HG02798 (cell line): ENCODE measurements around the gene ING3.

Experiments used
- ATAC-seq: cut with Tn5 transposase; IDR thresholded peaks from one replicate; pipeline ENCODE4 v1.9.1; 2021; ENCODE audit warnings: mild to moderate bottlenecking; ENCODE audit not compliant: unreplicated experiment, poor library complexity

Gene ING3

DNA sequence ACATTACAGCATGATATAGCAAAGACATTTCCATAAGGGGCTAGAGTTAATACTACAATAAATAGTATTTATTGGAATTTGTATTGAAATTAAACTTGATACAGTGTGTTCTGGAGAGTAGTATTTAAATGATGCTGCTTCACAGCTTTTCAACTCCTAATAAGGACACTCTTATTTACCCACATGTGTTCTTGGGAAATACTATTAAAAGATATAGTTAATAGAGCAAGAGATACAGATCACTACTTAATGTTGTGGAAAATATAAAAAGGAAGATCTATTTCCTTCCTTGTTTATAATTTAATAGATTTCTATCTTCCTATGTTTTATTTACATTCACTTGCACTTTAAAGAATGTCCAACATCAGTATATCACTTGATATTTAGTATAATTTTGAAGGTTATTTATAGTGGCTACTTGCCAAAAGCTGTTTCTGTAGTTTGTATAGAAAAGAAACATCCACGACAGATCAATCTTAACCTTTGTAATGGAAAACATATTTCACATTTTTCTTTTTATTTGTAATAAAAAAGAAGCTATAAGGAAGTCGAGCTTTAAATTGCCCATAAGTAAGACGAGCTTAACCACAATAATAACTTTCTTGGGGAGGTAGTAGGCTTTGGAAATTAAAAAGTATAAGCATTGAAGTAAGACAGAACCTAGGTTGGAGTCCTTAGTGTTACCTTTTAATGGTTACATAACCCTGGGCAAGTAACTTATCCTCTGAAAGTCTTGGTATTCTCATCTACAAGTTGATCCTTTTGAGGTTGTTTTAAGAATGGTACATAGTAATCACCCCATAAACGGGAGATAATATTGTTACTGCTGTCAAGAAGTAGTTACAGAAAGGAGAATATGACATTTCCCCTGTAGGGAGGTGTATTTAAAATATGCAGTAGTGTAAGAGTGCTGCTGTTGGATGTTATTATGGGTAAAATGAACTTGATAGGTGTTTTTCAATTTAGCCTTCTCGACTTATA is 70.7 kb downstream of the ING3 start:
- ATAC-seq = no peak

- ATAC-seq = no peak
Observed at GRCh38 chr7:121023194-121023593, 72.6 kb downstream of the ING3 start.

GRCh38 chr7:121023683-121024511 is 73.3 kb downstream of the ING3 start:
- ATAC-seq = no peak

- no peak for ATAC-seq
Observed at GRCh38 chr7:121024611-121025010, 74.0 kb downstream of the ING3 start.

GRCh38 chr7:121026159-121026558 is 75.6 kb downstream of the ING3 start:
- no peak for ATAC-seq

- no peak for ATAC-seq
Observed at GRCh38 chr7:121026577-121027111, 76.1 kb downstream of the ING3 start.
